Measurements from ENCODE around the gene DOCK10. TPM values are rescaled to one million over a fixed set of nuclear protein-coding genes. Genes with fewer than 3 reads are reported as not detected.
A peak's percentile ranks its signal among the peaks of the same experiment; 100 is the strongest.

DOCK10 gene
- total RNA-seq, 1 experiment from 2014 or later: 0.15 TPM

- H3K27me3 ChIP-seq (ENCODE audit: low read length): no peaks in the 10 kb centered on the region
- no peaks in the 10 kb centered on the region for H3K9me2 ChIP-seq (replicated peaks; ENCODE audit: insufficient read depth, low read length)
- no peaks in the 10 kb centered on the region for H3K9me3 ChIP-seq (ENCODE audit: low read length)
- peaks cover 9% of the 10 kb centered on the region for H3K4me1 ChIP-seq (ENCODE audit: low read length)
- no peak overlapping the region for H2AFZ ChIP-seq (ENCODE audit: low read length)
- DNase-seq: no peak
- no peak overlapping the region for H3K9ac ChIP-seq (ENCODE audit: low read length)
- H3K36me3 ChIP-seq (ENCODE audit: insufficient read depth, low read length): no peaks in the 10 kb centered on the region
- no peak overlapping the region for H3K4me3 ChIP-seq (ENCODE audit: low read length)
- no peak overlapping the region for H3K4me2 ChIP-seq (ENCODE audit: low read depth, low read length, poor library complexity, severe bottlenecking)
- no peaks in the 10 kb centered on the region for H4K20me1 ChIP-seq (ENCODE audit: insufficient read depth, low read depth, low read length)
- no peak overlapping the region for H3K27ac ChIP-seq (ENCODE audit: low read length)
- H3K79me2 ChIP-seq (ENCODE audit: low read length): no peaks in the 10 kb centered on the region
Measured at GRCh38 chr2:224895377-224895776, 146.9 kb downstream of the DOCK10 start.

- no peaks in the 10 kb centered on the region for H3K79me2 ChIP-seq (ENCODE audit: low read length)
- no peak for DNase-seq
- H3K9me3 ChIP-seq (ENCODE audit: low read length): no peaks in the 10 kb centered on the region
- no peak overlapping the region for H3K4me3 ChIP-seq (ENCODE audit: low read length)
- H3K27ac ChIP-seq (ENCODE audit: low read length): no peak overlapping the region
- H3K36me3 ChIP-seq (ENCODE audit: insufficient read depth, low read length): no peaks in the 10 kb centered on the region
- no peaks in the 10 kb centered on the region for H4K20me1 ChIP-seq (ENCODE audit: insufficient read depth, low read depth, low read length)
- H3K4me2 ChIP-seq (ENCODE audit: low read depth, low read length, poor library complexity, severe bottlenecking): peak overlapping the region; percentile 26
- H3K9ac ChIP-seq (ENCODE audit: low read length): no peak overlapping the region
- no peaks in the 10 kb centered on the region for H3K27me3 ChIP-seq (ENCODE audit: low read length)
- peaks cover 9% of the 10 kb centered on the region for H3K4me1 ChIP-seq (ENCODE audit: low read length)
- no peak overlapping the region for H2AFZ ChIP-seq (ENCODE audit: low read length)
- H3K9me2 ChIP-seq (replicated peaks; ENCODE audit: insufficient read depth, low read length): no peaks in the 10 kb centered on the region
Measured at GRCh38 chr2:224894356-224894755, 147.9 kb downstream of the DOCK10 start.

GRCh38 chr2:224893848-224894247 is 148.4 kb downstream of the DOCK10 start:
- Histone ChIP-seq H3K9me3 (ENCODE audit: low read length) (no peaks in the 10 kb centered on the region), H4K20me1 (ENCODE audit: insufficient read depth, low read depth, low read length) (no peaks in the 10 kb centered on the region), H3K4me1 (ENCODE audit: low read length) (peaks cover 9% of the 10 kb centered on the region), H3K4me3 (ENCODE audit: low read length) (no peak overlapping the region), H3K36me3 (ENCODE audit: insufficient read depth, low read length) (no peaks in the 10 kb centered on the region), H3K9ac (ENCODE audit: low read length) (no peak overlapping the region), H3K4me2 (ENCODE audit: low read depth, low read length, poor library complexity, severe bottlenecking) (peak overlapping the region; percentile 26), H2AFZ (ENCODE audit: low read length) (no peak overlapping the region), H3K27me3 (ENCODE audit: low read length) (no peaks in the 10 kb centered on the region), H3K9me2 (replicated peaks; ENCODE audit: insufficient read depth, low read length) (no peaks in the 10 kb centered on the region), H3K79me2 (ENCODE audit: low read length) (no peaks in the 10 kb centered on the region), H3K27ac (ENCODE audit: low read length) (no peak overlapping the region)
- peak; percentile 12 for DNase-seq

GRCh38 chr2:224892574-224893204 is 149.6 kb downstream of the DOCK10 start:
- Histone ChIP-seq H3K9me3 (ENCODE audit: low read length) (no peaks in the 10 kb centered on the region), H3K27ac (ENCODE audit: low read length) (no peak overlapping the region), H4K20me1 (ENCODE audit: insufficient read depth, low read depth, low read length) (no peaks in the 10 kb centered on the region), H3K9ac (ENCODE audit: low read length) (no peak overlapping the region), H3K79me2 (ENCODE audit: low read length) (no peaks in the 10 kb centered on the region), H3K4me3 (ENCODE audit: low read length) (no peak overlapping the region), H3K27me3 (ENCODE audit: low read length) (no peaks in the 10 kb centered on the region), H3K4me1 (ENCODE audit: low read length) (peaks cover 9% of the 10 kb centered on the region), H2AFZ (ENCODE audit: low read length) (no peak overlapping the region), H3K4me2 (ENCODE audit: low read depth, low read length, poor library complexity, severe bottlenecking) (no peak overlapping the region), H3K9me2 (replicated peaks; ENCODE audit: insufficient read depth, low read length) (no peaks in the 10 kb centered on the region), H3K36me3 (ENCODE audit: insufficient read depth, low read length) (no peaks in the 10 kb centered on the region)
- DNase-seq: peak; percentile 25

- no peak for DNase-seq
- H3K36me3 ChIP-seq (ENCODE audit: insufficient read depth, low read length): no peaks in the 10 kb centered on the region
- no peaks in the 10 kb centered on the region for H3K9me3 ChIP-seq (ENCODE audit: low read length)
Measured at GRCh38 chr2:224890372-224890771, 151.9 kb downstream of the DOCK10 start.

GRCh38 chr2:224887141-224887540 is 155.1 kb downstream of the DOCK10 start:
- Histone ChIP-seq H3K36me3 (ENCODE audit: insufficient read depth, low read length) (no peaks in the 10 kb centered on the region), H3K4me2 (ENCODE audit: low read depth, low read length, poor library complexity, severe bottlenecking) (no peak overlapping the region), H3K9ac (ENCODE audit: low read length) (no peak overlapping the region), H3K4me1 (ENCODE audit: low read length) (no peaks in the 10 kb centered on the region), H3K9me3 (ENCODE audit: low read length) (no peaks in the 10 kb centered on the region), H3K9me2 (replicated peaks; ENCODE audit: insufficient read depth, low read length) (no peaks in the 10 kb centered on the region), H4K20me1 (ENCODE audit: insufficient read depth, low read depth, low read length) (no peaks in the 10 kb centered on the region), H2AFZ (ENCODE audit: low read length) (no peak overlapping the region), H3K4me3 (ENCODE audit: low read length) (no peak overlapping the region), H3K27ac (ENCODE audit: low read length) (no peak overlapping the region), H3K27me3 (ENCODE audit: low read length) (no peaks in the 10 kb centered on the region), H3K79me2 (ENCODE audit: low read length) (no peaks in the 10 kb centered on the region)
- peak; percentile 17 for DNase-seq

More at GRCh38 chr2:224890372-224890771, 151.9 kb downstream of the DOCK10 start:
- Histone ChIP-seq H3K4me1 (ENCODE audit: low read length) (peaks cover 9% of the 10 kb centered on the region), H3K9ac (ENCODE audit: low read length) (no peak overlapping the region), H3K4me3 (ENCODE audit: low read length) (no peak overlapping the region), H3K27ac (ENCODE audit: low read length) (no peak overlapping the region), H3K4me2 (ENCODE audit: low read depth, low read length, poor library complexity, severe bottlenecking) (no peak overlapping the region), H2AFZ (ENCODE audit: low read length) (no peak overlapping the region), H4K20me1 (ENCODE audit: insufficient read depth, low read depth, low read length) (no peaks in the 10 kb centered on the region), H3K27me3 (ENCODE audit: low read length) (no peaks in the 10 kb centered on the region), H3K79me2 (ENCODE audit: low read length) (no peaks in the 10 kb centered on the region), H3K9me2 (replicated peaks; ENCODE audit: insufficient read depth, low read length) (no peaks in the 10 kb centered on the region)

- Histone ChIP-seq H3K9me2 (replicated peaks; ENCODE audit: insufficient read depth, low read length) (no peaks in the 10 kb centered on the region), H3K4me1 (ENCODE audit: low read length) (no peaks in the 10 kb centered on the region), H3K36me3 (ENCODE audit: insufficient read depth, low read length) (no peaks in the 10 kb centered on the region), H3K79me2 (ENCODE audit: low read length) (no peaks in the 10 kb centered on the region), H3K9me3 (ENCODE audit: low read length) (no peaks in the 10 kb centered on the region), H3K27me3 (ENCODE audit: low read length) (no peaks in the 10 kb centered on the region), H3K9ac (ENCODE audit: low read length) (no peak overlapping the region), H3K27ac (ENCODE audit: low read length) (no peak overlapping the region), H4K20me1 (ENCODE audit: insufficient read depth, low read depth, low read length) (no peaks in the 10 kb centered on the region), H2AFZ (ENCODE audit: low read length) (no peak overlapping the region), H3K4me2 (ENCODE audit: low read depth, low read length, poor library complexity, severe bottlenecking) (no peak overlapping the region), H3K4me3 (ENCODE audit: low read length) (no peak overlapping the region)
- peak; percentile 29 for DNase-seq
Measured at GRCh38 chr2:224885836-224886547, 156.3 kb downstream of the DOCK10 start.

GRCh38 chr2:224885291-224885690 is 157.0 kb downstream of the DOCK10 start:
- peak; percentile 6 for DNase-seq
- H3K4me2 ChIP-seq (ENCODE audit: low read depth, low read length, poor library complexity, severe bottlenecking): no peak overlapping the region
- H3K4me3 ChIP-seq (ENCODE audit: low read length): no peak overlapping the region
- no peak overlapping the region for H3K9ac ChIP-seq (ENCODE audit: low read length)
- H4K20me1 ChIP-seq (ENCODE audit: insufficient read depth, low read depth, low read length): no peaks in the 10 kb centered on the region
- no peak overlapping the region for H2AFZ ChIP-seq (ENCODE audit: low read length)
- H3K27ac ChIP-seq (ENCODE audit: low read length): no peak overlapping the region
- H3K36me3 ChIP-seq (ENCODE audit: insufficient read depth, low read length): no peaks in the 10 kb centered on the region
- no peaks in the 10 kb centered on the region for H3K27me3 ChIP-seq (ENCODE audit: low read length)
- H3K9me2 ChIP-seq (replicated peaks; ENCODE audit: insufficient read depth, low read length): no peaks in the 10 kb centered on the region
- H3K79me2 ChIP-seq (ENCODE audit: low read length): no peaks in the 10 kb centered on the region
- no peaks in the 10 kb centered on the region for H3K9me3 ChIP-seq (ENCODE audit: low read length)
- H3K4me1 ChIP-seq (ENCODE audit: low read length): no peaks in the 10 kb centered on the region

All from Karpas-422 (cell line).